ENCODE data around the gene SLC4A1AP. TPM values are rescaled to one million over a fixed set of nuclear protein-coding genes. Genes with fewer than 3 reads are reported as not detected.

SLC4A1AP gene
- total and polyA plus RNA-seq, 9 of the 15 experiments (the other 6 are each of a cell fraction or from before 2014, with no cell fraction given), result 8.1 to 40.5 (median 35.3) TPM

GRCh38 chr2:27652341-27652740, 11.3 kb upstream of the SLC4A1AP start:
- no peak overlapping the region for H3K4me3 ChIP-seq
- intact Hi-C loops (cut with micrococcal nuclease) (no loop called here), in situ Hi-C loops (cut with MboI) (no loop called here)
- DNase-seq (ENCODE audit: extremely low read depth in 1 of 4, low spot score in 3 of 4) (no peak), ATAC-seq (no peak), FAIRE-seq (no peak)
- H3K4me1 ChIP-seq (replicated peaks in 1 of 2; ENCODE audit: control insufficient read depth in 2 of 2, insufficient read depth in 2 of 2, low read length in 2 of 2), result peaks cover 0 to 6% of the 10 kb centered on the region in 2 experiments; a peak in 3 of 5 replicates
- BruUV-seq (replicated peaks), result no TSS peak
- no peak overlapping the region for H3K4me2 ChIP-seq (ENCODE audit: insufficient read depth, low read length)
- H3K9me3 ChIP-seq (replicated peaks; ENCODE audit: control insufficient read depth, insufficient read depth, low read depth, low read length), result no peaks in the 10 kb centered on the region
- ChIA-PET CTCF (ENCODE audit: low intra/inter-chr PET ratio) (no interaction called here), POLR2A (interaction anchor here (1.9 kb wide), 1 partner anchor 11 kb away, joined by 5 read pairs; the partner anchor contains the start of genes SLC4A1AP and SUPT7L)
- no peaks in the 10 kb centered on the region; the same call in 1 of the 2 replicates for H4K20me1 ChIP-seq (replicated peaks; ENCODE audit: control insufficient read depth, insufficient read depth, low read length)
- no peaks in the 10 kb centered on the region for H3K27me3 ChIP-seq (ENCODE audit: control insufficient read depth in 2 of 2, insufficient read depth in 2 of 2, low read length in 2 of 2)
- no peak overlapping the region for H3K9ac ChIP-seq (ENCODE audit: insufficient read depth in 1 of 2, low read depth in 2 of 2, low read length in 2 of 2)
- no peak overlapping the region for H3K27ac ChIP-seq (ENCODE audit: extremely low read depth, low read depth, low read length)
- peaks cover 94% of the 10 kb centered on the region for H3K36me3 ChIP-seq (ENCODE audit: control insufficient read depth, insufficient read depth, low read length)
- H3K79me2 ChIP-seq (ENCODE audit: control insufficient read depth, insufficient read depth, low read length), result no peaks in the 10 kb centered on the region
- TF ChIP-seq, protein P1, sequence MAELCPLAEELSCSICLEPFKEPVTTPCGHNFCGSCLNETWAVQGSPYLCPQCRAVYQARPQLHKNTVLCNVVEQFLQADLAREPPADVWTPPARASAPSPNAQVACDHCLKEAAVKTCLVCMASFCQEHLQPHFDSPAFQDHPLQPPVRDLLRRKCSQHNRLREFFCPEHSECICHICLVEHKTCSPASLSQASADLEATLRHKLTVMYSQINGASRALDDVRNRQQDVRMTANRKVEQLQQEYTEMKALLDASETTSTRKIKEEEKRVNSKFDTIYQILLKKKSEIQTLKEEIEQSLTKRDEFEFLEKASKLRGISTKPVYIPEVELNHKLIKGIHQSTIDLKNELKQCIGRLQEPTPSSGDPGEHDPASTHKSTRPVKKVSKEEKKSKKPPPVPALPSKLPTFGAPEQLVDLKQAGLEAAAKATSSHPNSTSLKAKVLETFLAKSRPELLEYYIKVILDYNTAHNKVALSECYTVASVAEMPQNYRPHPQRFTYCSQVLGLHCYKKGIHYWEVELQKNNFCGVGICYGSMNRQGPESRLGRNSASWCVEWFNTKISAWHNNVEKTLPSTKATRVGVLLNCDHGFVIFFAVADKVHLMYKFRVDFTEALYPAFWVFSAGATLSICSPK (IDR thresholded peaks at IDR 0.05; ENCODE audit: borderline replicate concordance), result no peak
- TF ChIP-seq POLR2A (conservative IDR thresholded peaks at IDR 0.05), result 0 out of 2 replicates have a peak, but pooled peaks have one; percentile 19
- no peaks in the 10 kb centered on the region for H3K9me1 ChIP-seq (ENCODE audit: control insufficient read depth, insufficient read depth, low read length)
- H2AFZ ChIP-seq (ENCODE audit: low read depth, low read length), result no peak overlapping the region

- ChIA-PET POLR2A (interaction anchor here (1.9 kb wide), 1 partner anchor 11 kb away, joined by 5 read pairs; the partner anchor contains the start of genes SLC4A1AP and SUPT7L), CTCF (ENCODE audit: low intra/inter-chr PET ratio) (no interaction called here)
- no peak overlapping the region for H3K27ac ChIP-seq (ENCODE audit: extremely low read depth, low read depth, low read length)
- no peak for DNase-seq (ENCODE audit: extremely low read depth in 1 of 4, low spot score in 3 of 4)
- no peak overlapping the region for H3K9ac ChIP-seq (ENCODE audit: insufficient read depth in 1 of 2, low read depth in 2 of 2, low read length in 2 of 2)
- no peaks in the 10 kb centered on the region for H3K27me3 ChIP-seq (ENCODE audit: control insufficient read depth in 2 of 2, insufficient read depth in 2 of 2, low read length in 2 of 2)
- intact Hi-C loops (cut with micrococcal nuclease) (no loop called here), in situ Hi-C loops (cut with MboI) (no loop called here)
- H4K20me1 ChIP-seq (replicated peaks; ENCODE audit: control insufficient read depth, insufficient read depth, low read length), result no peaks in the 10 kb centered on the region; the same call in 1 of the 2 replicates
- H2AFZ ChIP-seq (ENCODE audit: low read depth, low read length), result no peak overlapping the region
- H3K9me1 ChIP-seq (ENCODE audit: control insufficient read depth, insufficient read depth, low read length), result no peaks in the 10 kb centered on the region
- H3K36me3 ChIP-seq (ENCODE audit: control insufficient read depth, insufficient read depth, low read length), result peaks cover 94% of the 10 kb centered on the region
- 93% methylated on average over 1 of the region's 1 CpG for WGBS (ENCODE audit: insufficient coverage, low coverage, missing lambda C conversion rate)
- no peak for FAIRE-seq
- no peaks in the 10 kb centered on the region for H3K9me3 ChIP-seq (replicated peaks; ENCODE audit: control insufficient read depth, insufficient read depth, low read depth, low read length)
- BruUV-seq (replicated peaks), result no TSS peak
- no peak overlapping the region for H3K4me3 ChIP-seq
- H3K4me1 ChIP-seq (replicated peaks in 1 of 2; ENCODE audit: control insufficient read depth in 2 of 2, insufficient read depth in 2 of 2, low read length in 2 of 2), result peaks cover 0 to 4% of the 10 kb centered on the region in 2 experiments; a peak in 3 of 5 replicates
- no peaks in the 10 kb centered on the region for H3K79me2 ChIP-seq (ENCODE audit: control insufficient read depth, insufficient read depth, low read length)
- TF ChIP-seq POLR2A (conservative IDR thresholded peaks at IDR 0.05) (0 out of 2 replicates have a peak, but pooled peaks have one; percentile 14), TAF15 (IDR thresholded peaks at IDR 0.05; ENCODE audit: low read depth, low read length) (no peak)
- TF ChIP-seq, protein P2, sequence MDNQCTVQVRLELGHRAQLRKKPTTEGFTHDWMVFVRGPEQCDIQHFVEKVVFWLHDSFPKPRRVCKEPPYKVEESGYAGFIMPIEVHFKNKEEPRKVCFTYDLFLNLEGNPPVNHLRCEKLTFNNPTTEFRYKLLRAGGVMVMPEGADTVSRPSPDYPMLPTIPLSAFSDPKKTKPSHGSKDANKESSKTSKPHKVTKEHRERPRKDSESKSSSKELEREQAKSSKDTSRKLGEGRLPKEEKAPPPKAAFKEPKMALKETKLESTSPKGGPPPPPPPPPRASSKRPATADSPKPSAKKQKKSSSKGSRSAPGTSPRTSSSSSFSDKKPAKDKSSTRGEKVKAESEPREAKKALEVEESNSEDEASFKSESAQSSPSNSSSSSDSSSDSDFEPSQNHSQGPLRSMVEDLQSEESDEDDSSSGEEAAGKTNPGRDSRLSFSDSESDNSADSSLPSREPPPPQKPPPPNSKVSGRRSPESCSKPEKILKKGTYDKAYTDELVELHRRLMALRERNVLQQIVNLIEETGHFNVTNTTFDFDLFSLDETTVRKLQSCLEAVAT (IDR thresholded peaks at IDR 0.05), result no peak
- no peak overlapping the region for H3K4me2 ChIP-seq (ENCODE audit: insufficient read depth, low read length)
- ATAC-seq, result no peak
Observed at GRCh38 chr2:27652790-27653189, 10.9 kb upstream of the SLC4A1AP start.
